Measurements from ENCODE around the gene NEK8.
A peak's percentile ranks its signal among the peaks of the same experiment; 100 is the strongest.

The NEK8 gene

DNA sequence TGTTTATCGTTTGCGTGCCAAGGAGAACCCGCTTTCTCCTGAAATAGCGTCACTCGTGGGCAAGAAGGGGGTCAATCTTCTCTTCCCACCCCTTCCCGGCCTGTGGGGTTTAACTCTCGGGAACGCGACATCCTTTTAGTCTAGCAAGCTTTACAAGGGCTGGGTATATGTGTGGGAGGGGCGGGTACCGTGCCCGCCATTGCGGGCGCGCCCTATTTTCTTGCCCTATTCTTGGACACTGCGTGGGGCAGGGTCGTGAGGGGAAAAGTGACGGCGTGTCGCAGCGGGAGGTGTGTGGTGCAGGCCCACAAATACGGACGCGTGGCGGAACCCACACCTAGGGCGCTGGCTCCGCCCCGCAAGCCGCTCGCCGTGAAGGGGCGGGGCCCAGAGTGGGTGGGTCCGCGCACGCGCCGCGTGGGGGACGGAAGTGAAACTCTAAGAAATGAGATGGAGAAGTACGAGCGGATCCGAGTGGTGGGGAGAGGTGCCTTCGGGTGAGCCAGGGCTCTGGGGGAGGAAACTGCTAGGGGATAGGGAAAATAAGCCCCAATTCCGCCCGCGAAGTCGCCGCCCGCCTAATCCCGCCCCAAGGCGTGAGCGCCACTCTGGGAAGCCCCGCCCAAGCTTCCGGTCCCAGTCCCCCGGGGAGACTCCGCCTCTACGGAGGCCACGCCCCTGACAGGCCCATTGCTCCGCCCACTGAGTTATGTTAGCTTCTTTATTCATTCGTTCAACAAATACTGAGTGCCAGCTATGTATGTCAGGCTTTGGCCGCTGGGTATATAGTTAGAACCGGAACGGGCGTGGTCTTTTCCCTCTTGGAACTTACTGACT is at the start of gene NEK8:
Gene NEK8 (plus strand): TSS at position 425 of the 837 bp plus-strand sequence. CDS start 26 bp downstream, at position 451.
- DNase-seq, result peak; percentile 99

DNA sequence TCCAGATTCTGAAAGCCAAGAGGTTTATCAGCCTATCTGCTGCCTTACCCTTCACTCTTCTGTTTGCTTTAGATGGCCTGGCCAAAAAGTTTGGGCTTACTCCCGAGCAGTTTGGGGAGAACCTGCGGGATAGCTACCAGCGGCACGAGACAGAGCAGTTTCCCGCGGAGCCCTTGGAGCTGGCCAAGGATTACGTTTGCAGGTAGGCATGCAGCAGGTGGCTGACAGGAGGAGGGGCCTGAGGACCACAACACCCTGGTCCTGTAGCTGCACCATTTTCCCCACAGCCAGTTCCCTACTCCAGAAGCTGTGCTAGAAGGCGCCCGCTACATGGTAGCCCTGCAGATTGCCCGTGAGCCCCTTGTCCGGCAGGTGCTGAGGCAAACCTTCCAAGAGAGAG is 45.9 kb upstream of the NEK8 start:
- DNase-seq, result peak; percentile 41

DNA sequence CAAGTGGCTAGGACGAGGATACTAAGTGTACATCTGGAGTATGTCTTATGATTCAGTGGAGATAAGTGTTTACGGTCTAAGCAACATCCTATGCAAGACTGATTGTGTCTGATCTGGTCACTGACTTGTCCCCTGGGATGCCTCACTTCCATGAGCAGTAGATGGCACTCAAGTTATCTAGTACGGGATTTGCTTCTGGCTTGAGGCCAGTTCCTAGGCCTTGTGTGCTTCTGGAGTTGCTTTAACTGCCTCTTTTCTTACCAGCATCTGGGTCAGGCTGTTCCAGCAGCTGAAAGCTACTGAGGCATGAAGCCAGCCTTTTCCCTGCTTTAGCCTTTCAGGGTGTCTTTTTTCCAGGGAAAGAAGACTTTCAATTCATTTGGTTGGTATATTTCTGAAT is 43.6 kb upstream of the NEK8 start:
- no peak for DNase-seq

DNA sequence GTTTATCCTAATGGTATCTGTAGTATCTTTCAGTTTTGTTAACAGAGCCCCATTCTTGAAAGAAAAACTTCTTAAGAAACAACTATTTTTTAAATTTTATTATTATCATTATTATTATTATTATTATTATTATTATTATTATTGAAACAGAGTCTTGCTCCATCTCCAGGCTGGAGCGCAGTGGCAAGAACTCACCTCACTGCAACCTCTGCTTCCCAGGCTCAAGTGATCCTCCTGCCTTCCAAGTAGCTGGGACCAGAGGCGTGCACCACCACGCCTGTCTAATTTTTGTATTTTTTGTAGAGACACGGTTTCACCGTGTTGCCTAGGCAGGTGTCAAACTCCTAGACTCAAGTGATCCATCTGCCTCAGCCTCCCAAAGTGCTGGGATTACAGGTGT is 43.2 kb upstream of the NEK8 start:
- DNase-seq, result no peak

DNA sequence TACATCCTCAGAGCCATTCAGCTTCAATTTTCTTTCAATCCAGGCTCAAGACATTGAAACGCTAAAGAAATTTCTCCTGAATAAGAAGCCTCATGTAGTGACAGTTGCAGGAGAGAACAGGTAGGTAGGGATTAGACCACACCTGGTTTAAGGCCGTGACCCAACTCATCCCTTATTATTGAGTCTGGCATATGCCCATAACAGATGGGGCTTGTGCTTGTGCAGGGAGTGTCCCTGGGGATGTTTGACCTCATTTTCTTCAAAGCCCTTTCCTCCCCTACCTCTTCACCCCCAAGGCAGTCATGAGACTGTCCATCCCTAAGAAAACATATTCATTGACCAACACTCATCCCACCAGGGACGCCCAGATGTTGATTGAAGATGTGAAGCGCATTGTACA is 42.3 kb upstream of the NEK8 start:
- DNase-seq, result no peak

DNA sequence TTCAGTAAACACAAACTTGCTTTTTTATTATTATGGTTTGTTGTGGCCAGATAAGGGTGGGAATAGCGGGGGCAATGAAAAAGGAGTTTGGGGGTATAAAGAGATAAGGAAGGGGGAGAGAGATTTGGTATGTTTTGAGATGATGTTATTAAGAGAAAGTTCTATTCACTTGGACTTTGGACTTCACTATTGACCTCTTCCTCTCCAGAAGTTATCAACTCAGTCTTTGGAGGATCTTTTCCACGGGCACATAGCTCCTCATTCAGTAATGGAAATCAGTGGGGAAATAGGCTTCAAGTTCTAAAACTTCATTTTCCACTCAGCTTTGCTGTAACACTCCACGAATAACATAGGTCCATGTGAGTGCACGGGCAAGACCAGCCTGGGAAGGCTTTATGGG is 40.1 kb upstream of the NEK8 start:
- DNase-seq, result no peak

DNA sequence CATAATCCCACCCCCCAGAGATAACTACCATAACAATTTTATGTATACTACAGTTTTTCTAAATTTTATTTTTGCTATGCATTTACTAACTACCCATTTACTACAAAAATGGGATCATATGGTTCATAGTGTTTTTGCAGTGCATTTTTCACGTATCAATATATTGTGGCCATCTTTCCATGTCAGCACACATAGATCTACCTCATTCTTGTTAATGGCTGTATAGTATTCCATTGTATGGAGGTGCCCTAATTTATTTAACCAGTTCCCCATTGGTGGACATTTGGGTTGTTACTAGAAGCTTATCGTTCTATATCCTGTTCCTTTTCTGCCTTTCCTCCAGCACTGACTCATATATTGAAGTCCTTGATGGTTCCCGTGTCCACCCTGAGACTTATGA is 39.6 kb upstream of the NEK8 start:
- no peak for DNase-seq

DNA sequence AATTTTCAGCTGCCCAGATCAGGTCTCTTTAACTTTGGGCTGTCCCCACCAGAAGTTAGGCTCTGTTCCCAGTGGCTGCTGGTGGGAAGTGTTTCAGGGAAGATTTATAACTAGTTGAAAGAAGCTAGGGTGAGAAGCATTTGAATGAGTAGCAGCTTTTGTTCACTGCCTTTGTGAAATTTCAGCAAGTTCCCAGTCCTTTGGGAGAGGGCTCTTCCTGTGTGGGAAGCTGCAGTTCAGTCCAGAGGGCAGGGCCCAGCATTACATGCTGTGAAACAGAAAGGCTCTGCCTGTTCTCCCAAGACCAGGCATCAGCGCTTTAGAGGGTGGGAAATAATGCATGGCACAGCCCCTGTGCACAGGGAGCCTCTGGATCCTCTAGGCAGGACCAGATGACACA is 34.7 kb upstream of the NEK8 start:
- DNase-seq, result no peak

DNA sequence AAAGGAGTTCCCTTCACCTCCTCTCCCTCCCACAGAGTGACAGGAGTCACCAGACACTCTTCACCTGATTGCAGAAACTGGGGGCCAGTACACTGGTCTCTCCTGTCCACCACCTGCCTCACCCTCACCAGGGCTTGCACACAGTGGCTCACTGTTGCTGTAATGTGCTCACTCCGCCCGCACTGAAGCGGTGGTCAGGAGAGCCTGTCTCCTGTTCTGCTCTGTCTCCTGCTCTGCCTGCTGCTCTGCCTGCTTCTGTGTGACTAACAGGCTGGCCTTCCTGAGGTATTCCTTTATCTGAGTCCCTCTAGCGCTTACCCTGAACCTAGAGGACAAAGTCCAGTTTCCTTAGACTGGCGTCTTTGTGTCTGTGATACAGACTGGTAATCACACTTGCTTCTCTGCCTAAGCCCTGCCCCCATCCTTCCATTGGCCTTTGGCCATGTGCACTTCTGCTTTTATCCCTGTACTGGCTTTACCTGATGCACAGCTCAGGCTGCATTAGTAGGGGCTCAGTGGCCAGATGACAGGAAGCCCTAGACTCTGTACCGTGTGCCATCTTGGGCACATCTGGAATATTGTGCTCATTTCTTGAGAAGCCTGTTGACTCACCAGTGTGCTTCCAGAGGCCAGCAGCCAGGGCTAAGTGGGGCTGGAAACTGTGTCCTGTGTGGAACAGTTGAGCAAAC is 30.2 kb upstream of the NEK8 start:
- DNase-seq, result no peak

DNA sequence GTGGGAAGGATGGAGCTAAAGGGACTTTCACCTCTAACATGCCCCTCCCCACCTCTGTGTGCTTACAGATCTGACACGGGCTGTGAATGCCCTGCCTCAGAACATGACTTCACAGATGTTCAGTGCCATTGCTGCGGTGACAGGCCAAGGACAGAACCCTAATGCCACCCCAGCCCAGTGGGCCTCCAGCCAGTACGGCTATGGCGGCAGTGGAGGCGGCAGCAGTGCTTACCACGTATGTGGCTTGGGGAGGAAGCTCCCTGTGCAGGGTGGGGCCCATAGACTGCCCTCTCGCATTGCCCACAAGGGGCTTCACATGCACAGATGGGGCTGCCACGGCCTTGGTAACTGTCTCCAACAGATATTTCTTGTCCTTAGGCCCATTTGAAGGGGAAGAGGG is 28.3 kb upstream of the NEK8 start:
- DNase-seq, result no peak

DNA sequence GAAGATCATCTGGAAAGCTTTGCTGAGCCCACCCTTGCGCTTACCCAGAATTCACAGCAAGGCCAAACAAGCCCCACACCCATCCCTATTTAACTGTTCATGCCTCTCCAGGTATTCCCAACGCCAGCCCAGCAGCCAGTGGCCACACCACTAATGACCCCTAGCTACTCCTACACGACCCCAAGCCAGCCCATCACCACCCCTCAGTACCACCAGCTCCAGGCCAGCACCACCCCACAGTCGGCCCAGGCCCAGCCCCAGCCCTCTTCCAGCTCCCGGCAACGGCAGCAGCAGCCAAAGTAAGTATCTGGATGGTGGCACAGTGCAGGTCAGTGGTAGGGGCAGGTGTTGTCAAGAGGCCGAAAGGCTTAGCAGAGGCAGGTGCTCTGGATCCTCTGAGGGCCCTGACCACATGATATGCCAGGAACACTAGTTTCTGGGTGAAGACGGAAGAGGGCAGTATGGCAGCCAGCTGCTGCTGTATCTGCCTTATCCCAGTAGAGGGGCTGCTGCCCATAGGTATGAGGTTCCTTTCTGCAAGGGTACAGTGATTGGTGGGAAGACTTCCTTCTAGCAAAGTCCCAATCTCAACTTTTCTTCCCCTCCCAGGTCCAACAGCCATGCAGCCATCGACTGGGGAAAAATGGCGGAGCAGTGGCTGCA is 27.6 kb upstream of the NEK8 start:
- DNase-seq, result no peak

DNA sequence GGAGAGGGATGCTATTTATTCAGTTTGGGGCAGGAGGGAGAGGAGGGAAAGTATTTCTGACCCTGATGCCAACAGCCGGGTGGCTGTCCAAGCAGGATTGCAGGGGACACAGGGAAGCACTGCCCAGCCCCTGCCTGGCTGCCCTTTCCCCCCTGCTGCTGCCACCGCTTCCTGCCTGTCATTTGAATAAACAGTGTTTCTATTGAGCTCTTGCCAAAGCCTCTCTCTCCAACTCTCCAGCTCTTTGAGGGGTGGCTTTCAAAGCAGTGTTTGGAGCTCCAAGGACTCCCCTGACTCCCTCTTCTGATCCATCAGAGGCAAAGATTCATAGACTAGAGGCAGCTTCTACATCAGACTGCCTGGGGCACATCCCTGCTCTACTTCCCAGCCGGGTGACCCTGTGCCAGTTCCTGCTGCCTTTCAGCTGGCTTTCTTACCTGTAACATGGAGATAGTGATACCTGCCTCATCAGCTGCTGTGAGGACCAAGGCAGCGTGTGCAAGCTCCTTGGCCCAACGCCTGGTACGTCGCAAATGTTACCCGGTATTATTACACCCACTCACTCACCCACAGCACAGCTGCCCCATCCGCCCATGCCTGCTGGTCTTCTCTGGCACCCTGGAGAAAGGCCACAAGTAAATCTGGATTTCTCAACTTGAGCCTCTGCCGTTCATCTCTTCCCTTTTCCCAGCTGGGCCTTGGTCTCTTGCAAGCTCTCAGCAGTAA is 26.4 kb upstream of the NEK8 start:
- DNase-seq, result no peak

DNA sequence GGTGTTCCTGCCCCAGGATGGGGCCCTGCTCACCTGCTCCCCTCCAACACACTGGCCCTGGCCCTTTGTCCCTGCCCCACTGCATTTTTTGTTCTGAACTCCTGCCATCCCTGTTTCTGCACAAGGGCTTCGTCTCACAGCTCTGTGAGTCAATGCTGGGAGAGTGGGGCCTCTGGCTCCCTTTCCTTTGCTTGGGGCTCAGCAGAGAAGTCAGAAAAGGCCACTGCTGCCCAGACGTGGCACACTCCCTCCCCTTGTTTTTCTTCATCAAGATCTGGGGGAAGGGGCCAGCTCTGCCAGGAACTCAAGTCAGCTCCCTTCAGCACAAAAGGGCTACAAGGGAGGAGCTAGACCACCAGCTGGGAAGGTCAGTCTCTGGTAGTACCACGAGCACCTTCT is 25.8 kb upstream of the NEK8 start:
- DNase-seq, result no peak

DNA sequence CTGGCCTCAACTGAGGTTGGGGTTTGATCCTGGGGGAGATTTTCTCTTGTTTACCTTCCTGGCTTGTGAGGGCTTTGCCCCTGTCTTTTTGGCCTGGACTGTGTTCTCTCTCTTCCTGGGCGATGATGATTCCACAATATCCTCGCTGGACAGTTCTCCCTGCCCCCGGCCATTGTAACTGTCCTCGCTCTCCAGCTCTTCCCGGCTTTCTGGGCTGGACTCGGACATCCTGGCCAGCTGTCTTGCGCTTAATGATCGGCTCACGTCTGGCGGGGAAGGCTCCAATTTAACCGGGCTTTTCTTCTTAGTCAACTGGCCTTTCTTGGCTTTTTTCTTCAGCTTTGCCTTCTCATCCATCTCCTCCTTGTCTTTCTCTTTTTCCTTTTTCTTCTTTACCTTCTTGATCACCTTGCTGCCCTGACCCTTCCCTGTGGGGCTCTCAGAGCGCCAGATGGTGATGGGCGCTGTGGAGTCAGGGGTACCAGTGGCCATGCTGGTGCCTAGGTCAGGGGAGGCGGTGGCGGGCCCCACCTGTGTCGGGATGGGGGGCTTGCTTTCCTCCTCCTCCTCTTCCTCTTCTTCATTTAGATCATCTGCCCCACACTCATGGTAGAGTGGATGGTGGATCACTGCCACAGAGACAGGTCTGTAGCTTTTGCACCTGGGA is 24.9 kb upstream of the NEK8 start:
- DNase-seq, result no peak

DNA sequence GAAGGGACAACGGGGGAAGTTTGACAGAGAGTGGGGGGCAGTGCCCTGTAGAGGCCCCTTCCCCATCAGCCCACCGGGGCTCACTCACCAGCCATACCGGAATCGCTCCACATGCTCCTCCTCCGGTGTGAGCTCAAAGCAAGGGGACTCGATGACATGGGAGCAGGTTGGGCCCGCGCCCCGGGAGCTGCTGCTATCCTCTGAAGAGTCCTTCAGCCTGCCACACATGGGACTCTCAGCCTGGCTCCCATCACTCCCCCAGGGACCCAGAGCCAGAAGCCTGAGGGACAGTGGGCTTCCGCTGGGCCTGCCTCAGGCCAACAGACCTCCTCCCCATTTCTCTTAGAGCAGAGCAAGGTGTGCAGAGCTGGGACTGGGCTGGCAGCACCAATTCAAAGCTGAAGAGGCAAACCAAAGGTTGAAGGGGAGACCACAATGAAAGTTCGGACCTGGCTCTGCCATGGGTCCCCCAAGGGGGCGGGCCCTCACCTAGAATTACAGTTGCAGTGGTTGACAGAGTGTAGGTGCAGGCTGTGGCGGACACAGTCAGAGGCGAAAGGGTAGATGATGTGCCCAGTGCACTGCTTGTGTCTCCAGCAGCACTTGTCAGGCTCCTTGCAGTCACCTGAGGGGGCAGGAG is 24.2 kb upstream of the NEK8 start:
- DNase-seq, result no peak

DNA sequence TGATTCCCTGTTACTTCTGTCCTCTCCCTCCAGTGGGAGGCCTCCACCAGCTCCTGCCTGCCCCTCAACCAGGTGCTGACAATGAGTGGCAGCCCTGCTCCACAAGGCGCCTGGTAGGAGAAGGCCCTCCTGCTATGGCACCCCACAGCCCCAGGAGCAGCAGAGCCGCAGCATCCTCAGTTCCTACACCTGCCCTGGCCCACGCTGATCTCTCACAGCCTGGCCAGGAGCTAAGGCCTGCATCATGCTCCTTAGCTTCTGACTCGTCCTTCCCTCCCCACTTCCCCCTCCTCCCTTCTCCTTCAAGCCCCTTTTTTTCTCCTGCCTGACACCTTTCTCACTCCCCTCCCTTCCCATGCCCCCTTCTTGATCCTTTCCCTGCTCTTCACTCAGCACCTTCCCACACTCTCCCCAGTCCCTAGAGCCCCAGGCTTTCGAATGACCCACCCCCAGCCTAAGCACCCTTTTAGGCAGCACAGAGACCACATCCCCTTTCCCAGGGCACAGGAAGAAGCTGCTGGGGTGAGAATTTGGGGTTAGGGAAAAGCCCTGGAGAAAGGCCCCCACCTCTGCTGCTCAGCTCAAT is 23.4 kb upstream of the NEK8 start:
- DNase-seq, result no peak

DNA sequence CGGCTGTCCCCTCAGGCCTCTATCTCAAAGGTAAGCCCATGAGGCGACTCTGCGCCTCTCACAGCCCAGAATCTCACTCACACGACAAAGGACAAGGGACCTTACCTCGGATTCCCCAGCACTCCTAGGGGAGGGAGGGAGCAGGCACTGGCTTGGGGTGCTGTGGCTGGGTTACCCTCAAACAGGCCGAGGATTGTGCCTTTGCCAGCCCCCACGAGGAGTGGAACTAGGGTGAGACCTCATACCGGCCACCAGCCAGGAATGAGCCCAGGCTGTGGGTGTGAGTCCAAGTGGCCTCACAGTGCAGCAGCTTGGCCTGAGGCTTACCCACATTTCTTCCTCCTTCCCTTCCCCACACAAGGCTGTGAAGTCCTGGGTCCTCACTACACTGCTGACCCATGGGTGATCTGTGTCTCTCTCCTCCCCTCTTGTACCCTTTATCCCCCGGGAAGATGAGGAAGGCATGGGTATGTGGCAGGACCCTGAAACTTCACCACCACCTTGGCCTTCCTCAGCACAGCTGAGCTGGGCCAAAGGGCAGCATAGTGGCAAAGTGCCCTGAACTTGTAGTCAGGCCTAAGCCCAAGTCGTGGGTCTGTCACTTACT is 22.8 kb upstream of the NEK8 start:
- DNase-seq, result no peak

DNA sequence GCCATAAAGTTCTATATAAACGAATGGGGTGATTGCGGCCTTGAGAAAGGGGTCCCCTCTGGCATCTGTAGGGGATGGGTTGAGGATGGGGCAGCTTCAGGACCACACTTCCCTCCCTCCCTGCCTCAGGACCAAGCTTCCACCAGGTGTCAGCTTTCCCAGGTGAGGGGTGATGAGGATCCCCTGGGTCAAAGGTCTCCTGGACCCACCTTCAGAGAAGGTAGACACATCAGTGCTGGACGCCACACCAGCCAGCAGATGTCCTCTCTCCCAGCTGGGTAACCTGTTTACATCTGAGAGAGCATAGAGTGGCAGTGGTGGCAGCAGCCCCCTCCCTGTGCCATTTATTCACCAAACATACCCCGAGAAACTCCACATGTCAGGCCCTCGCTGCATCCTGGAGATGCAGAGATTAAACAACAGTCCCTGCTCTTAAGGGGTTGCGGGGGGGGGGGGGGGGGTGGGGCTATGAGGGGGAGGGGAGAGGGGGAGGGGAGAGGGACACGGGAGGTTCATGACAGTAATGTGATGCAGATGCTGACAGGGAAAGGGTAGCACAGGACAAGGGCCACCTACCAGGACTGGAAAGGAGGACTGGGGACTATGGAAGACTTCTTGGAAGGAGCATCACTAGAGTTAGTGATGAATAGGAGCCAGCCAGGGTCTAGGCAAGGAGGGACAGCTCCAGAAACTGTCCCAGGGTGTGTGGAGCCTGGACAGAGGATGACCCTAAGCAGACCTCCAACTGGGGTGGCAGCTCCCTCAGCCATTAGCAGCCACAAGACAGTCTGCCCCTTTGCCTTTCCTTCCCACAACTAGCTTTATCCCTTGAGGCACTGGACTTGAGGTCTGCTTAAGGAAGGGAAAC is 21.9 kb upstream of the NEK8 start:
- DNase-seq, result no peak

DNA sequence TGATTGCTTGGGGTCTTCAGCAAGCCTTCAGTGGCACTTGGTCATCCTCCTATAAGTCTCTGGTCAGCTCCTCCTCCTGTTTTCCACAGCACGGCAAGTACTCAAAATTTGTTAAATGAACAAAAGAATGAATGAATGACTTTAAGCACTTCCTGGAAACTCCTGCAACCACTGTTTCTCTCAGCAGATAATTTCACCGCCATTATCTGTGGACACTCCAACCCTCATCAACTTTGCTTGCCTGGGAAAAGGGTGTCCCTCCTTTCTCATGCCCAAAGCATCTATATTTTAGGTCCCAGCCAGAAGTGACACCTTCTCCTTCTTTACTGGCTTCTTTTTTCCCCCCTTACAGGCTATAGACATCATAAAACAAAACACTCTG is 21.3 kb upstream of the NEK8 start:
- no peak for DNase-seq
